HUDEP-2 (cell line): Measurements from ENCODE around the gene SNTA1.
"Not testable (repeated sequence)": the region's sequence is repeated elsewhere in the genome, so short reads cannot be mapped to it uniquely, and the experiment has no call there.

Experiments
- DNase-seq, 76 experiments: peaks; one replicate each; lab custom pipeline; 2025; ENCODE audit not compliant: unreplicated experiment in 76 of 76; lab: John Stamatoyannopoulos, UW

Gene SNTA1

GRCh38 chr20:33433465-33434234 is 9.9 kb downstream of the SNTA1 start:
- DNase-seq: no peak

DNA sequence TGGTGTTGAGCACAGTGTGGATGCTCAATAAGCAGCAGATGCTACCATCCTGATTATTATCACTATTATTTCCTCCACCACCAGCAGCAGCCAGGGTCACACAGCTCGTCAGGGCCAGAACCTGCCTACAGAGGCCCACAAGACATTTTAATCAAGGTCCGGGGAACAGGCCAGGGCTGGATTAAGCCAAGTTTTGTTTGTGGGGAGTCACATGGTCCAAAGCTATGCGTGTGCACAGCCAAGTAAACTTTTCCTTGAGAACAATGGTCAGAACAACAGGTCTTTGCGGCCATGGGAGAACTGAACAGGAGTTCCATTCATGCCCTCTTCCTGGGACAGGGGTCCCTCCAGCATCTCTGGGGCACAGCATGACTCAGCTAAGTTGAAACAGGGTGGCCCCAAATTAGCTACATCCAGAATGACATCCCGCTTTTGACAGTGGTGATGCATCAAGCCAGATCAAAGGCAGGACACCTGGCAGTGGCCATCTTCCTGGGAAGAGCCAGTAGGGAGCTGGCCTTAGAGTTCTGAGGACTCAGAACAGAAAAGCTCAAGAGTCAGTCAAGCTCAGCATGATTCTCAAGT is 11.7 kb downstream of the SNTA1 start:
- no peak for DNase-seq

GRCh38 chr20:33423875-33424274 is 19.7 kb downstream of the SNTA1 start:
- DNase-seq: not testable (repeated sequence)

DNA sequence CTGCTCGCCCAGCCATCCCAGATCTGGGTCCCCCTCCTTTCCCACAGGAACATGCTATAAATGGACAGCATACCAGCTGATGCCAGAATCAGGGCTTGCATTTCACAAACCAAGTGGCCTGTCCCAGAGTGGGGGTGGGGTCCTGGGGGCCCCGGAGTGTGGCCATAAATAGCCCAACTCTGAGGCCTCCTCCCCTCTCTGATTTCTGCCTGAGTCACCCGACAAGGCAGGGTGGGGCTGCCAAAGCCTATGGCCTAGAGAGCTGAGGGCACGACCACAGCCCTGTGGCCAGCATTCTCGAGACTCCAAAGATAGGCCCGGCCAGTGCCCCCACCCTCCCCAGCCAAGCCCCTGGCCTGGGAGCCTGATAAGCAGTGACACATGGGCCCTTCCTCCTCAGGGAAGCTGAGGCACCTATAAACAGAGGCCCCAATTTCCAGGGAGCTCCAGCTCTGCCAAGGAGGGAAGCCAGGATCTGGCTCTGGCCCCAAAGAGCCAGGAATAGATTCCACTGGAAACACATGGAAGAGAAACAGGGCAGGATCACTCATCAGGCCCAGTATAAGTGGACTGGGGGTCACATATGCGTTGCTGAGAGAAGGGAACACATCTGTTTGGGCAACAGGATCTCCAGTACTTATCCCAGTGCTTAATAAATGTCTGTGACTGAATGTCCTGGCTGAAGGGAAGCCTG is 20.3 kb downstream of the SNTA1 start:
- DNase-seq: peak in 71 of 76 experiments; percentile 7 to 86 (median 60)

GRCh38 chr20:33419140-33419974 is 24.2 kb downstream of the SNTA1 start:
- peak in 63 of 76 experiments; percentile 8 to 71 (median 45) for DNase-seq

DNA sequence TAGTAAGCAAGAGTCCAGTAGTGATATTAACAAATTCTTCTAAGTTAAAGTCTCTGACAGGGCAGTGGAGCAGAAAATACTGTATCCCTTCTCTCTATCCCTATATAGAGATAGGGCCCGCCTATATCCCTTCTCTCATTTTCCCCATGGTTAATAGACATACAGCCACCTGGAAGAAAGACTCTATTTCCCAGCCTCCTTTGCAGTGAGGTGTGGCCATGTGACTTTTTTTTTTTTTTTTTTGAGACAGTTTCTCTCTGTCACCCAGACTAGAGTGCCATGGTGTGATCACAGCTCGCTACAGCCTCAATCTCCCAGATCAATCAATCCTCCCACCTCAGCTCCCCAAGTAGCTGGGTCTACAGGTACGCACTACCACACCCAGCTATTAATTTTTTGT is 25.5 kb downstream of the SNTA1 start:
- DNase-seq: no peak

DNA sequence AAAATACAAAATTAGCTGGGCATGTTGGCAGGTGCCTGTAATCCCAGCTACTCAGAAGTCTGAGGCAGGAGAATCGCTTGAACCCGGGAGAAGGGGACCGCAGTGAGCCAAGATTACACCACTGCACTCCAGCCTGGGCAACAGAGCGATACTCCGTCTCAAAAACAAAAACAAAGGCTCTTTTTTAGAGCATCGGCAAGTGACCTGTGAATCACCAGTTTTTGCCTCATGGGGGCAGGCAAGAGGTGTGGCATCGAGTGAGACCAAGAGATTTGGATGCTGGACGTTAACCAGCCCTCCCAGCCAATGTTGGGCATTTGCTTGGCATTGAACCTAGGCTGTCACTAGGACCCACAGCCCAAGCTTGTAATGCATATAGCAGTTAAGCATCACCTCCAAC is 27.6 kb downstream of the SNTA1 start:
- peak in 23 of 76 experiments; percentile 5 to 58 (median 15) for DNase-seq

GRCh38 chr20:33412484-33412838 is 31.1 kb downstream of the SNTA1 start:
- DNase-seq: no peak

DNA sequence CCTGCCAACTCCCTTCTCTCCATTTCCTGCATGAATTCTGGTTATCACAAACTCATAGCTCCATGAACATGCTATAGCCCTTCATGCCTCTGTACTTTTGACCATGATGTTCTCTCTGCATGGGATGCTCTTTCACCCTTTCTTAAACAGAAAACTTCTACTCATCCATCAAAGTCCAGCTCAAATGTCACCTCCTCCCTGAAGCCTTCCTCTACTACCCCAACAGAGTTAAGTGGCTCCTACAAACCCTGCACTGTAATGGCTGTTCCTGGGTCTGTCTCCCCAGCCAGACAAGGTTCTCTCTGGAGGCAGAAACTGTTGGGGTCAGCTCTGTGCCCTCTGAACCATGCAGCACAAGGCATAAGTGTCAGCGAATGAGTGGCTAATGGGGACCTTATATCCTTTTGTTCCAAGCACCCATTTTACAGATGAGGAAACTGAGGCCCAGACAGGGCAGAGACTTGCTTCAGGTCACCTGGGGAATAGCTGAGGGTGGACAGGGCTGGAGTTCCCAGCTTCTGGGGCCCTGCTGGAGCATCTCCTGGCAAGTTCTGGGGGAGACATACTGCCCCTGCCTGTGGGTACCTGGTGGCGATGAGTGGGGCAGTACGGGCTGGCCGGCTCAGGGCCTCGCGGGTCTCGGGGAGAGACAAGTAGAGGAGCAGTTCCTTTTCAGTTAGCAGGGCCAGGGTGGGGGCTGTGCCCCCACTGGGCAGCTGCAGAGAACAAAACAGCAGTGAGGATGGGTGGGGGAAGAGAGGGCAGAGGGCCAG is 31.7 kb downstream of the SNTA1 start:
- DNase-seq: no peak

DNA sequence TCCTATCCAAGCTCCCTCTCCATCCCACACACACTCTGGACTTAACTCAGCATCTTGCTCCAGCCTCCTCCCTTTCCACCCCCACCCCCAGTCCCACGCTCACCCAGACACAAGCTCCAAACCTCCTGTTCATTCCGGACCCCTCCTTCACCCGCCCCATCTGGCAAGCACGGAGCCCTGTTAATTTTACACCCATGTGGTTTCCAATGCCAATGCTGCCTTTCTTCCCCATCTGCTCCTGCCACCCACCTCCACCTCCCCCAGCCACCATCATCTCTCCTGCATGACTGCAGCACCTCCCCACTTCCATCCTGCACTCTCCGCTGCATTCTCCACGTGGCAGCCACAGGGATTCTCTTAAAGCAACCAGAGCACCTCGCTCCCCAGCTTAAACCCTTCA is 32.3 kb downstream of the SNTA1 start:
- no peak for DNase-seq

- DNase-seq: no peak
These were observed 33.4 kb downstream of the SNTA1 start for GRCh38 chr20:33410081-33410742.

- DNase-seq: peak in 8 of 76 experiments; percentile 2 to 34 (median 6)
These were observed 34.6 kb downstream of the SNTA1 start for GRCh38 chr20:33408716-33409654.

DNA sequence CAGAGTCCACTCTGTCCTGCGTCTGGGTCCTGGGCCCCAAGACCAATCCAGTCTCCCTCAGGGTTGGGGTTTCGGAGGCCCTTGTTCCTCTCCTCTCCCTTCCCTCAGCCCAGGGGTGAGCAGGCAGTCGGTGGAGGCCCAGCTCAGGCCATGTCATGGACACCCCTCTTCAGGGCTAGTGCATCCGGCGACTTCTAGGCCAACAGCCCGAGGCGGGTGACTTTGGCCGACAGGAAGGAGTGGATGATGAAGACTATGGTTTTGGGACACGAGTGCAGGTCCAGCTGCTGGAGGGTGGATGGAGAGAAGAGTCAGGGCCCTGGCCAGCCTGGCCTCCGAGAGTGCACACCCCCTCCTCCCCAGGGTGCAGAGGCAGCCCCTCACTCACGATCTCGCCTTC is 35.2 kb downstream of the SNTA1 start:
- no peak for DNase-seq

GRCh38 chr20:33407796-33408195 is 35.8 kb downstream of the SNTA1 start:
- no peak for DNase-seq

GRCh38 chr20:33407251-33407650 is 36.3 kb downstream of the SNTA1 start:
- no peak for DNase-seq

DNA sequence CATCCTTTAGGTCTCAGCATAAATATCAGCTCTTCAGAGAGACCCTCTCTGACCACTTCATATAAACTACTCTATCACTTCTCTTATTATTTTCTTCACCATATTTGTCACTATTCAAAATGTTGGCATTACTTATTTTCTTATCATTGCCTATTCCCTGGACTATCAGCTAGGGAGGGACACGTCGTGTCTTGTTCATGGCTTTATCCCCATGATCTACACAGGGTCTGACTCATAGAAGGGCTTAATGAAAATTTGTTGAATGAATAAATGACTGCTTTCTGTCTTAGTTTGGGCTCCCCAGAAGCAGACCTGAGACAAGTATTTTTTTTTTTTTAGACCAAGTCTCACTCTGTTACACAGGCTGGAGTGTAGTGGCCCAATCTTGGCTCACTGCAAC is 39.3 kb downstream of the SNTA1 start:
- no peak for DNase-seq

DNA sequence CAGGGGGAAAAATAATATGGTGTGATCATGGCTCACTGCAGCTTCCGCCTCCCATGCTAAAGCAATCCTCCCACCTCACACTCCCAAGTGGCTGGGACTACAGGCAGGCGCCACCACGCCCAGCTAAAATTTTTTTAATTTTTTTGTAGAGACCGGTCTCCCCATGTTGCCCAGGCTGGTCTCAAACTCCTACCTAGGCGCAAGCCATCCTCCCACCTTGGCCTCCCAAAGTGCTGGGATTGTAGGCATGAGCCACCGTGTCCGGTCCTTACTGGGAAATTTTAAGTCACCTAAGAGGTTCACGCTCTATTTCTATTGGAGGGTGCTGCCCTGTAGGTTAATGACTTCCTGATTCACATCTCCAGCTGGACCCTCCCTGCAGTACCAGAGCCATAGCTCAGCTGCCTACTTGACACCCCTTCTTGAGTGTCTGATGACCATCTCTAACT is 41.6 kb downstream of the SNTA1 start:
- DNase-seq: peak in 30 of 76 experiments; percentile 2 to 55 (median 20)

GRCh38 chr20:33401184-33401920 is 42.2 kb downstream of the SNTA1 start, which contains the start of gene CDK5RAP1:
CDK5RAP1 (minus strand) TSS chr20:33401519; CDS start chr20:33397064, 4,455 bp downstream.
- peak in 74 of 76 experiments; percentile 32 to 89 (median 74) for DNase-seq
